Measurements from ENCODE around the gene BCLAF1. TPM values are rescaled to one million over a fixed set of nuclear protein-coding genes. Genes with fewer than 3 reads are reported as not detected.
A peak's percentile ranks its signal among the peaks of the same experiment; 100 is the strongest.

BCLAF1 gene
- total and polyA plus RNA-seq, 9 of the 15 experiments (the other 6 are each of a cell fraction or from before 2014, with no cell fraction given): 65.4 to 286 (median 165) TPM

GRCh38 chr6:136210398-136211165 lies 79.1 kb downstream of the BCLAF1 start:
- Histone ChIP-seq H3K9ac (ENCODE audit: insufficient read depth in 1 of 2, low read depth in 2 of 2, low read length in 2 of 2) (no peak overlapping the region), H3K9me1 (ENCODE audit: control insufficient read depth, insufficient read depth, low read length) (no peaks in the 10 kb centered on the region), H3K36me3 (ENCODE audit: control insufficient read depth, insufficient read depth, low read length) (no peaks in the 10 kb centered on the region), H4K20me1 (replicated peaks; ENCODE audit: control insufficient read depth, insufficient read depth, low read length) (no peaks in the 10 kb centered on the region), H2AFZ (ENCODE audit: low read depth, low read length) (no peak overlapping the region), H3K27me3 (ENCODE audit: control insufficient read depth in 2 of 2, insufficient read depth in 2 of 2, low read length in 2 of 2) (peaks cover 11 to 27% of the 10 kb centered on the region in 2 experiments), H3K4me1 (replicated peaks in 1 of 2; ENCODE audit: control insufficient read depth in 2 of 2, insufficient read depth in 2 of 2, low read length in 2 of 2) (no peaks in the 10 kb centered on the region), H3K4me2 (ENCODE audit: insufficient read depth, low read length) (no peak overlapping the region), H3K9me3 (replicated peaks; ENCODE audit: control insufficient read depth, insufficient read depth, low read depth, low read length) (no peaks in the 10 kb centered on the region), H3K79me2 (ENCODE audit: control insufficient read depth, insufficient read depth, low read length) (no peaks in the 10 kb centered on the region), H3K4me3 (no peak overlapping the region), H3K27ac (ENCODE audit: extremely low read depth, low read depth, low read length) (no peak overlapping the region)
- BruUV-seq (replicated peaks): no TSS peak
- ChIA-PET POLR2A (no interaction called here), CTCF (ENCODE audit: low intra/inter-chr PET ratio) (interaction anchor here (0.7 kb wide), 1 partner anchor 53 kb away, joined by 3 read pairs; no protein-coding TSS in a partner anchor)
- 5% methylated on average over 13 of the region's 13 CpGs for WGBS (ENCODE audit: insufficient coverage, low coverage, missing lambda C conversion rate)
- TF ChIP-seq U2AF1 (optimal IDR thresholded peaks at IDR 0.05; ENCODE audit: low read depth, low read length): no peak
- no peak for TF ChIP-seq HEY1 (CRISPR knock-in tag; IDR thresholded peaks at IDR 0.05; ENCODE audit: borderline replicate concordance)
- no peak for TF ChIP-seq TCF15 (CRISPR knock-in tag; IDR thresholded peaks at IDR 0.05)
- TF ChIP-seq NR2C1 (IDR thresholded peaks at IDR 0.05): no peak
- TF ChIP-seq NR2C1 (tag; IDR thresholded peaks at IDR 0.05): 0 out of 2 replicates have a peak, but pooled peaks have one; percentile 30
- TF ChIP-seq STAT5A (IDR thresholded peaks at IDR 0.05; ENCODE audit: borderline replicate concordance, low read length): no peak
- TF ChIP-seq ZNF165 (CRISPR knock-in tag; IDR thresholded peaks at IDR 0.05; ENCODE audit: borderline replicate concordance): no peak
- no peak for TF ChIP-seq ZNF12 (CRISPR knock-in tag; IDR thresholded peaks at IDR 0.05)
- no peak for TF ChIP-seq ZBED1 (IDR thresholded peaks at IDR 0.05)
- no peak for TF ChIP-seq MAFK (IDR thresholded peaks at IDR 0.05; ENCODE audit: low read length)
- no peak for TF ChIP-seq SP2 (IDR thresholded peaks at IDR 0.05; ENCODE audit: extremely low read depth, low read depth, low read length, poor library complexity, severe bottlenecking)
- TF ChIP-seq MYBL2 (IDR thresholded peaks at IDR 0.05; ENCODE audit: low read depth): no peak
- TF ChIP-seq MYBL2 (CRISPR knock-in tag; IDR thresholded peaks at IDR 0.05; ENCODE audit: borderline replicate concordance): no peak
- no peak for TF ChIP-seq ZBTB49 (CRISPR knock-in tag; IDR thresholded peaks at IDR 0.05; ENCODE audit: borderline replicate concordance)
- no peak for TF ChIP-seq ESRRB (CRISPR knock-in tag; IDR thresholded peaks at IDR 0.05; ENCODE audit: borderline replicate concordance)
- no peak for TF ChIP-seq ZNF668 (CRISPR knock-in tag; IDR thresholded peaks at IDR 0.05)
- no peak for TF ChIP-seq NR2C2 (CRISPR knock-in tag; IDR thresholded peaks at IDR 0.05)
- TF ChIP-seq NR2C2 (tag; IDR thresholded peaks at IDR 0.05): peak; percentile 40; the same call in 1 of the 2 replicates
- no peak for TF ChIP-seq CBX3 (IDR thresholded peaks at IDR 0.05; ENCODE audit: borderline replicate concordance in 1 of 2, low read length in 2 of 2)
- TF ChIP-seq CBX2 (IDR thresholded peaks at IDR 0.05; ENCODE audit: insufficient read depth, low read length, poor library complexity, severe bottlenecking): no peak
- ATAC-seq: no peak
- no peak for DNase-seq (ENCODE audit: extremely low read depth in 1 of 4, low spot score in 3 of 4)
- FAIRE-seq: peak; percentile 6
- in situ Hi-C loops (cut with MboI) (no loop called here), intact Hi-C loops (cut with micrococcal nuclease) (no loop called here)
